Astrocyte of the spinal cord (primary cell): Measurements from ENCODE around the gene LRRC26.

ENCODE experiments used
- DNase-seq: peaks from one replicate; pipeline ENCODE4 v3.0.0; 2011; ENCODE audit warnings: low read depth, low spot score
- H3K4me3 ChIP-seq: 2 replicates; pipeline ENCODE4 v1.5.1; 2011; ENCODE audit warnings: low read depth, mild to moderate bottlenecking, low read length, moderate library complexity
- CTCF ChIP-seq: IDR thresholded peaks from 2 replicates; pipeline ENCODE4 v1.5.1; 2012; ENCODE audit warnings: low read depth, mild to moderate bottlenecking, low read length, inconsistent platforms
- in situ Hi-C: cut with HindIII; loops from 2 replicates; pipeline ENCODE4 v1.10.0; 2017; ENCODE audit warnings: low sequenced_read_pairs

LRRC26 gene

DNA sequence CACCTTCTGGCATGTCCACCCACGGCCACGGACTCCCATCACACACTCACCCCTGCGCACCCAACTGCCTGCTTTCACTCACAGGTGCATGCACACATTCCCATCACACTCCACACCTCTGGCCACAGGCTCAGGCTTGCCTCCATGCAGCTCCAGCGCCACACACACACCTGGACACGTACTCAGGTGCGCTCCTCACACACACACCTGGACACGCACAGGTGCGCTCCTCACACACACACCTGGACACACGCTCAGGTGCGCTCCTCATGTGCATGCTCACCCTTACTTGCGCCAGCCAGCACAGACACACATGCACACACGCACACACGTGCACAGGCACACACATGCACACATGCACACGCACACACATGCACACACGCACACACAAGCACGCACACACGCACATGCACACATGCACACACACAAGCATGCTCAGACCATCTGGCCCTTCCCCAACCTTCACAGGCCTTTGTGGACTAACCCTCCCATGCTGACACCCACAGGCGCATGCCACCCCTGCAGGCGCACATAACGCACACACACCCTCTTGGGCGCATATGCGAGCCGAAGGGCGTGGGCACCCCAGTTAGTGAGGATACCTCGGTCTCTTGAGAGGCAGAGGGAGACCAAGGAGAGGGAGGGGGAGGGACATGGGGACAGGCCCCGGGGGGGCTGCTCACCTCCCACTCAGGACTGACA lies 22.6 kb downstream of the LRRC26 start:
- in situ Hi-C loops: no loop called here
- DNase-seq: no peak
- H3K4me3 ChIP-seq: no peak overlapping the region
- TF ChIP-seq CTCF: no peak

DNA sequence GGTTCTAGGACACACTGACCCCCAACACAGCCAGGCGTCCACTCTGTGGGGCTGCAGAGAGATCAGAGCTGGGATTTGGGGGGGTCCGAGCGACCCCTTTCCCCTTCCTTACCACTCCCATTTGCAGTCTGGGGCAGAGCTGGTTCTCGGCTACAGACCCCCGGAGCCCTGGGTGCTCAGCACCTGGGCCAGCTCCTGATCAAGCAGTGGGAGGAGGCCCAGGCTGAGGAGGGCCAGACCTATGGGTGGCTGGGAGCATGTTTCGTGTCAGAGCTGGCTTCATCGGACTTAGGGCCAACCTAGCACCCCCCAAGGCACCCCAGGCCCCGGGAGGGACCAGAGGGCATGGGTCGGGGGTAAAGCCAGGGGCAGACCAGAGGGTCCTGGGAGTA lies 23.3 kb downstream of the LRRC26 start:
- no peak overlapping the region for H3K4me3 ChIP-seq
- no peak for DNase-seq
- in situ Hi-C loops: no loop called here
- no peak for TF ChIP-seq CTCF

DNA sequence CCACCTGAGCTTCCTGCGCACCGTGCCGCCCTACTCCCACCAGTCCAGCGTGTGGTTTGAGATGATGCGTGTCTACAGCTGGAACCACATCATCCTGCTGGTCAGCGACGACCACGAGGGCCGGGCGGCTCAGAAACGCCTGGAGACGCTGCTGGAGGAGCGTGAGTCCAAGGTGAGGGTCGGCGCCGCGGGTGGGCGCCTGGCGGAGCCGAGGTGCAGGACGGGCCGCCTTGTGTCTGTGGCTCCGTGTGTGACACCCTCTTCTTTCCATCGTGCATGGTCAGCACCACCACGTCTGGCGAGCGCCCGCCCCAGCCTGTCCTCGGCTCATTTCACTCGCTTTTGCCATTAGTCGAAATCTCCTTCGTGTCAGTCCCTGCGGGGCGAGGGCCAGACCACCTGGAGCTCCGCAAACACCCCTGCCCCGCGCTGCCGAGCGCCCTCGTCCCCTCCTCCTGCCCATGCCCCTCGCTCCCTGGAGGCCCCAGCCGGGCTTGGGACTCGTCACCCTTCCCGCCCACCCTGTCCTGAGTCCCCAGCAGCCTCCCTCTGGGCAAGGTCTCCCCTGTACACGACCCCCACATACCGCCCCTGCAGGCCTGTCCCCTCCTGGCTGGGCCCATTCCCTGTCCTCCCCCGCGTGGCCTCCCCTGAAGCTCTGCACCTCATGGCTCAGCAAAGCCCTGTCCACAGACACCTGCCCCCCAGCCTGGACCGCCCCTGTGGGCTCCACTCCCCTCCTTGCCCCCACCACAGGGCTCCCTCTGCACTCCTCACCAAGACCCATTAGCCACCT lies 23.9 kb downstream of the LRRC26 start:
- no peak for DNase-seq
- no peak for TF ChIP-seq CTCF
- H3K4me3 ChIP-seq: no peak overlapping the region
- in situ Hi-C loops: no loop called here

DNA sequence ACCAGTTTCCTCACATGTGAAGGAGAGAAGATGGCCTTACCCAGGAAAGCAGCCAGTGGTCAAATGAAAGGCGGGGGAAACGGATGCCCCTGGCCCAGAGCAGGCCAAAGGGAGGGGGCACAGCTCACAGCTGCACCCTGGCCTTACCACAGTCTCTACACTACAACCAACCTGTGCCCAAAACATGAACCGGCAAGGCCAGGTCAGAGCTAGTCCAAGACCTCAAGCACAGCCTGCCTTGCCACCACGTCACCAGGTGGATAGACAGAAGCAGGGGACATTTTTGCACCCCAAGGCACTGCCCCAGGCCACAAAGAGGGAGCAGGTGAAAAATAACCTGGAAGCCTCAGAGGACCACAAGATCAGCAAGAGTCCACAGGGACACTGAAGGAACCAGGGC lies 26.4 kb downstream of the LRRC26 start:
- no peak overlapping the region for H3K4me3 ChIP-seq
- TF ChIP-seq CTCF: no peak
- in situ Hi-C loops: no loop called here
- no peak for DNase-seq

- no peak overlapping the region for H3K4me3 ChIP-seq
- TF ChIP-seq CTCF: no peak
- no peak for DNase-seq
- in situ Hi-C loops: no loop called here
Measured at GRCh38 chr9:137141976-137142936, 27.6 kb downstream of the LRRC26 start.

- TF ChIP-seq CTCF: no peak
- in situ Hi-C loops: no loop called here
- DNase-seq: no peak
- no peak overlapping the region for H3K4me3 ChIP-seq
Measured at GRCh38 chr9:137141050-137141810, 28.6 kb downstream of the LRRC26 start.
